Epithelial cell of proximal tubule (primary cell): ENCODE measurements around the gene BBIP1. TPM values are rescaled to one million over a fixed set of nuclear protein-coding genes. Genes with fewer than 3 reads are reported as not detected.

Source experiments
- DNase-seq: peaks from one replicate; pipeline ENCODE4 v3.0.0-alpha.2; 2011; ENCODE audit warnings: low read depth
- H3K4me3 ChIP-seq: 2 replicates; pipeline ENCODE4 v1.5.1; 2011; ENCODE audit warnings: low read depth, mild to moderate bottlenecking, low read length
- CTCF ChIP-seq: conservative IDR thresholded peaks from 2 replicates; pipeline ENCODE4 v1.5.1; 2012; ENCODE audit warnings: low read depth, mild to moderate bottlenecking, low read length
- total RNA-seq: library from RNA; depleted of rRNA; stranded (reverse); fragments of >200 nt; gene quantifications from 2 replicates; pipeline ENCODE4 v1.2.3, GENCODE V29; 2015

Gene BBIP1
- total RNA-seq, 1 donor from 2014 or later, result 27.0 TPM

- no peak overlapping the region for H3K4me3 ChIP-seq
- DNase-seq, result no peak
- TF ChIP-seq CTCF, result no peak
These were observed 18.0 kb downstream of the BBIP1 start for GRCh38 chr10:110900983-110901382.

GRCh38 chr10:110898391-110898790, 20.6 kb downstream of the BBIP1 start:
- no peak for DNase-seq
- no peak for TF ChIP-seq CTCF

GRCh38 chr10:110897184-110897583, 21.8 kb downstream of the BBIP1 start:
- TF ChIP-seq CTCF, result no peak
- DNase-seq, result no peak
- no peak overlapping the region for H3K4me3 ChIP-seq

More at GRCh38 chr10:110898391-110898790, 20.6 kb downstream of the BBIP1 start:
- no peak overlapping the region for H3K4me3 ChIP-seq

GRCh38 chr10:110893559-110894179, 25.3 kb downstream of the BBIP1 start:
- DNase-seq, result no peak
- TF ChIP-seq CTCF, result peak; percentile 60
- no peak overlapping the region for H3K4me3 ChIP-seq

- H3K4me3 ChIP-seq, result no peak overlapping the region
- DNase-seq, result no peak
- TF ChIP-seq CTCF, result no peak
These were observed 26.2 kb downstream of the BBIP1 start for GRCh38 chr10:110892602-110893288.

GRCh38 chr10:110887560-110887959, 31.4 kb downstream of the BBIP1 start:
- no peak overlapping the region for H3K4me3 ChIP-seq
- TF ChIP-seq CTCF, result no peak
- no peak for DNase-seq
